ENCODE results near the gene KLHL22.

Gene KLHL22

DNA sequence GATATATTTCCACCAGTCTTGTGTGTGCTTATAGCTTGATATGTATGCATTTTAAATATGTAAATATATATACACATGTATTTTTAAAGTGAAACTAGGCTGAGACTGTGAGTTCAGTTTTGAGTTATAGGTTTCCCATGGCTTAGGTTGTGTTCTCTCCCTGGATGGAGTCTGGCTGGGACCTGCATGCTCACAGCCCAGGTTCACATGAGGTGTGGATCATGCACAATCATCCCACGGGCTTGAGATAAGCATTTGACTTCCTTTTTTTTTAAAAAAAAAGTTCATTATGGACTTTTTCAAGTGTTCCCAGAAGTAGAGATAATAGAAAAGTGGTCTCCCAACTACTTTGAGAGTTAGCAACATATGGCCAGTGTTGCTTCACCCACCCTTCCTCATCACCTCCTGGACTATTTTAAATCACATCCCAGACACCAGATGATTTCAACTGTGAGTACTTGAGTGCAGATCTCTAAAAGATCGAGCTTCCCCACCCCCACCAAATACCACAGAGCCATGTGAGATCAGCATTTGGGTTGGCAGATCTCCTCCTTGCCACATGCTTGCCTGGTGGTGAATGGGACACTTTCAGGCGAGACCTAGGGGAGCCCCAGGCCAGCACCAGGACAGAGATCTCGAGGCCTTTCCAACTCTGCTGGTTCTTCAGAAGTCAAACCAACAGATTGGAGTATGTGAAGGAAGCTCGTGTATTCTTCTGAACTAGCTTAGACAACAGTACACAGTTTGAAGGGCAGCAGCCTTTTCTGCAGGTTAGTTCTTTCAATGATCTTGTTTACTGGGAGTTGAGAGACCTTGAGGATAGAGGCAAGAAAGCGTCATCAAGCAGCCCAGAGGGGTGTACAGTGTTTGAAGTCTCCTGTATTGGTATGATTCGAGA is 27.7 kb upstream of the KLHL22 start:
- no peak for TF ChIP-seq CTCF (conservative IDR thresholded peaks at IDR 0.05; ENCODE audit: low read depth)
- peak overlapping the region; percentile 100 for H3K27ac ChIP-seq
- ChIA-PET CTCF (no interaction called here), POLR2A (ENCODE audit: low non-redundant PET) (no interaction called here)
- DNase-seq (ENCODE audit: low spot score), result no peak

GRCh38 chr22:20522134-20523004 is 26.8 kb upstream of the KLHL22 start:
- POLR2A ChIA-PET (ENCODE audit: low non-redundant PET), result no interaction called here
- no peak for TF ChIP-seq CTCF (conservative IDR thresholded peaks at IDR 0.05; ENCODE audit: low read depth)
- DNase-seq (ENCODE audit: low spot score), result no peak
- peak overlapping the region; percentile 100 for H3K27ac ChIP-seq
- CTCF ChIA-PET, result no interaction called here

GRCh38 chr22:20520093-20520511 is 24.5 kb upstream of the KLHL22 start:
- ChIA-PET POLR2A (ENCODE audit: low non-redundant PET) (no interaction called here), CTCF (no interaction called here)
- DNase-seq (ENCODE audit: low spot score), result no peak
- TF ChIP-seq CTCF (conservative IDR thresholded peaks at IDR 0.05; ENCODE audit: low read depth), result no peak
- H3K27ac ChIP-seq, result peak overlapping the region; percentile 64

DNA sequence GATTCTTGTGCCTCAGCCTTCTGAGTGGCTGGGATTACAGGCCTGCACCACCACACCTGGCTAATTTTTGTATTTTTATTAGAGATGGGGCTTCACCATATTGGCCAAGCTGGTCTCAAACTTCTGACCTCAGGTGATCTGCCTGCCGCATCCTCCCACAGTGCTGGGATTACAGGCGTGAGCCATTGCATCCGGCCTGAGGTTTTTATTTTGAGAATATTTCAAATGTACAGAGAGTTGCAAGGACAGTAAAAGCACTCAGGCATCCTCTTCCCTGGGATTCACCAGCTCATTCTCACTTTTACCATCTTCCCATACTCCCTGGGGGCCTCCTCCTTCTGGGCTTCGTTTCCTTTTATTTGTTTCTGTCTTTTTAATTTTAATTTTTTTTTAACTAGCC is 24.0 kb upstream of the KLHL22 start:
- no peak for DNase-seq (ENCODE audit: low spot score)
- ChIA-PET CTCF (no interaction called here), POLR2A (ENCODE audit: low non-redundant PET) (no interaction called here)
- peak overlapping the region; percentile 64 for H3K27ac ChIP-seq
- TF ChIP-seq CTCF (conservative IDR thresholded peaks at IDR 0.05; ENCODE audit: low read depth), result no peak

DNA sequence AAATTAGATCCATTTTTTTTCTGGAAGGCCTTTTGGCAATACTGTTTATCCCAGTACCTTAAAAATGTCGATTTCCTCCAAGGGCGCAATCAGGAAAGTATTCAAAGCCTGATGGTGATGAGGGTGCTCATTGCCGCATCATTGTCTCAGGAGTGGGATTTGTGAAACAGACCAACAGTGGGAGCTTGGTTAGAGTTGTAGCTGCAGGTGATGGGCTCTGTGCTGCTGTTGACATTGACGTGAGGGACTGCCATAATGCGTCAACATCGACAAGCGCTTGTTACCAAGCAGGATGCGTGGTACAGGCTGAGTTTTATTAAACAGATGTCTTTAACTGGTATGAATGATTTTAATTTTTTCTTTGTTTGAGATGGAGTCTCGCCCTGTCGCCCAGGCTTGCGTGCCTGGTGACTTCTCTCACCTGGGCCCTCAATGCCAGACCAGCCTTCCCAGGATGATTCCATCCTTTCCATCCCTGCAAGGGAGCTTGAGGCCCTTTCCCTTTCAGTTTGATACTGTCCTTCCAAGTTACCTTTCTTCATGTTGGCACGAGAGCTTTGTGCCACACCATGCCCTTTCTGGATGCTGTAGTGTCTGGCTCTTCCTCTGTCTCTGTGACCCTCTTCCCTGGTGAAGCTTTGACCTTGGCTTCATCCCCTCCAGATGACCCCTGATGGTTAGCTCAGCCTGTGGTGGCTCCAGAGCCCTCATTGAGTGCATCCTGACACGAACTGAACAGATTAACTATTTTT is 22.4 kb upstream of the KLHL22 start:
- no peak for TF ChIP-seq CTCF (conservative IDR thresholded peaks at IDR 0.05; ENCODE audit: low read depth)
- POLR2A ChIA-PET (ENCODE audit: low non-redundant PET), result no interaction called here
- CTCF ChIA-PET, result no interaction called here
- peak overlapping the region; percentile 88 for H3K27ac ChIP-seq
- DNase-seq (ENCODE audit: low spot score), result no peak

- CTCF ChIA-PET, result no interaction called here
- TF ChIP-seq CTCF (conservative IDR thresholded peaks at IDR 0.05; ENCODE audit: low read depth), result no peak
- DNase-seq (ENCODE audit: low spot score), result no peak
- POLR2A ChIA-PET (ENCODE audit: low non-redundant PET), result no interaction called here
- peak overlapping the region; percentile 88 for H3K27ac ChIP-seq
Observed at GRCh38 chr22:20517422-20517821, 21.8 kb upstream of the KLHL22 start.

All from RWPE1 (cell line).